Type B pancreatic cell (in vitro differentiated cells): ENCODE measurements around the gene MAN1A2. TPM values are rescaled to one million over a fixed set of nuclear protein-coding genes. Genes with fewer than 3 reads are reported as not detected.
"Not testable (repeated sequence)": the region's sequence is repeated elsewhere in the genome, so short reads cannot be mapped to it uniquely, and the experiment has no call there.

ENCODE experiments used
- DNase-seq: peaks from one replicate; pipeline ENCODE4 v3.0.0; 2021; ENCODE audit warnings: mixed read lengths; ENCODE audit not compliant: unreplicated experiment; ENCODE audit errors: extremely low spot score
- H3K27ac Mint-ChIP-seq: 2 replicates; pipeline ENCODE4 v1.8.0; 2021; ENCODE audit warnings: mild to moderate bottlenecking, mixed read lengths
- H3K27me3 Mint-ChIP-seq: 2 replicates; pipeline ENCODE4 v1.8.0; 2021; ENCODE audit warnings: mixed read lengths
- H3K36me3 Mint-ChIP-seq: 2 replicates; pipeline ENCODE4 v1.8.0; 2021; ENCODE audit warnings: mixed read lengths
- H3K4me1 Mint-ChIP-seq: one replicate; pipeline ENCODE4 v1.8.0; 2021; ENCODE audit warnings: mixed read lengths; ENCODE audit not compliant: unreplicated experiment
- H3K4me3 Mint-ChIP-seq: 2 replicates; pipeline ENCODE4 v1.8.0; 2021; ENCODE audit warnings: mild to moderate bottlenecking, mixed read lengths
- H3K9me3 Mint-ChIP-seq: 2 replicates; pipeline ENCODE4 v1.8.0; 2021; ENCODE audit warnings: mixed read lengths
- CTCF ChIP-seq: fragments of 200-600 bp; sonication (generic); conservative IDR thresholded peaks from 2 replicates; pipeline ENCODE4 v1.5.0; 2021; ENCODE audit warnings: antibody characterized with exemption, mild to moderate bottlenecking
- total RNA-seq: library from RNA; stranded (reverse); gene quantifications from 2 replicates; pipeline ENCODE4 v1.2.1, GENCODE V29; 2021; ENCODE audit warnings: low replicate concordance

Gene MAN1A2
- total RNA-seq, 1 donor from 2014 or later: 56.1 TPM

- Mint-ChIP-seq H3K27ac (peak overlapping the region; percentile 5), H3K4me1 (peaks cover 4% of the 10 kb centered on the region), H3K9me3 (no peaks in the 10 kb centered on the region), H3K36me3 (no peaks in the 10 kb centered on the region), H3K27me3 (no peaks in the 10 kb centered on the region), H3K4me3 (no peak overlapping the region)
- peak; percentile 17 for TF ChIP-seq CTCF
- DNase-seq: no peak
Observed at GRCh38 chr1:117339866-117340700, 27.2 kb upstream of the MAN1A2 start.

- no peak overlapping the region for H3K4me3 Mint-ChIP-seq
- H3K36me3 Mint-ChIP-seq: no peaks in the 10 kb centered on the region
- no peak for DNase-seq
- TF ChIP-seq CTCF: no peak
- H3K4me1 Mint-ChIP-seq: peaks cover 4% of the 10 kb centered on the region
- H3K27me3 Mint-ChIP-seq: no peaks in the 10 kb centered on the region
- no peak overlapping the region for H3K27ac Mint-ChIP-seq
- no peaks in the 10 kb centered on the region for H3K9me3 Mint-ChIP-seq
Observed at GRCh38 chr1:117341123-117341522, 26.1 kb upstream of the MAN1A2 start.

- DNase-seq: no peak
- H3K36me3 Mint-ChIP-seq: no peaks in the 10 kb centered on the region
- H3K9me3 Mint-ChIP-seq: no peaks in the 10 kb centered on the region
- peaks cover 10% of the 10 kb centered on the region for H3K4me1 Mint-ChIP-seq
- H3K27me3 Mint-ChIP-seq: no peaks in the 10 kb centered on the region
- no peak overlapping the region for H3K4me3 Mint-ChIP-seq
- TF ChIP-seq CTCF: no peak
- H3K27ac Mint-ChIP-seq: no peak overlapping the region
Observed at GRCh38 chr1:117342397-117342796, 24.9 kb upstream of the MAN1A2 start.

GRCh38 chr1:117346206-117346928, 20.9 kb upstream of the MAN1A2 start:
- no peaks in the 10 kb centered on the region for H3K36me3 Mint-ChIP-seq
- no peak overlapping the region for H3K27ac Mint-ChIP-seq
- no peak for DNase-seq
- no peaks in the 10 kb centered on the region for H3K9me3 Mint-ChIP-seq
- no peak overlapping the region for H3K4me3 Mint-ChIP-seq
- peaks cover 13% of the 10 kb centered on the region for H3K4me1 Mint-ChIP-seq
- TF ChIP-seq CTCF: no peak
- H3K27me3 Mint-ChIP-seq: no peaks in the 10 kb centered on the region

GRCh38 chr1:117347907-117348306, 19.3 kb upstream of the MAN1A2 start:
- Mint-ChIP-seq H3K36me3 (no peaks in the 10 kb centered on the region), H3K4me3 (no peak overlapping the region), H3K27me3 (no peaks in the 10 kb centered on the region)

GRCh38 chr1:117352695-117353094, 14.6 kb upstream of the MAN1A2 start:
- not testable (repeated sequence) for H3K36me3 Mint-ChIP-seq, DNase-seq

More at GRCh38 chr1:117347907-117348306, 19.3 kb upstream of the MAN1A2 start:
- no peak for DNase-seq
- H3K27ac Mint-ChIP-seq: no peak overlapping the region
- no peaks in the 10 kb centered on the region for H3K9me3 Mint-ChIP-seq
- peaks cover 13% of the 10 kb centered on the region for H3K4me1 Mint-ChIP-seq
- TF ChIP-seq CTCF: no peak

GRCh38 chr1:117357833-117358603, 9.2 kb upstream of the MAN1A2 start:
- not testable (repeated sequence) for DNase-seq, H3K4me3 Mint-ChIP-seq, H3K27me3 Mint-ChIP-seq, H3K36me3 Mint-ChIP-seq, H3K4me1 Mint-ChIP-seq, H3K27ac Mint-ChIP-seq, H3K9me3 Mint-ChIP-seq

More at GRCh38 chr1:117352695-117353094, 14.6 kb upstream of the MAN1A2 start:
- H3K4me3 Mint-ChIP-seq, H3K4me1 Mint-ChIP-seq, H3K9me3 Mint-ChIP-seq, H3K27ac Mint-ChIP-seq, H3K27me3 Mint-ChIP-seq: not testable (repeated sequence)

GRCh38 chr1:117358604-117358887, 8.7 kb upstream of the MAN1A2 start:
- not testable (repeated sequence) for DNase-seq

More at GRCh38 chr1:117358604-117358887, 8.7 kb upstream of the MAN1A2 start:
- H3K36me3 Mint-ChIP-seq, H3K4me1 Mint-ChIP-seq, H3K9me3 Mint-ChIP-seq, H3K27ac Mint-ChIP-seq, H3K4me3 Mint-ChIP-seq, H3K27me3 Mint-ChIP-seq: not testable (repeated sequence)
